IPS DF 4.7 (cell line): ENCODE results near the gene PIK3CD.

Experiments
- DNase-seq: peaks from one replicate; pipeline ENCODE4 v3.0.0-alpha.2; 2013; ENCODE audit warnings: low spot score; ENCODE audit errors: extremely low read depth

PIK3CD gene

DNA sequence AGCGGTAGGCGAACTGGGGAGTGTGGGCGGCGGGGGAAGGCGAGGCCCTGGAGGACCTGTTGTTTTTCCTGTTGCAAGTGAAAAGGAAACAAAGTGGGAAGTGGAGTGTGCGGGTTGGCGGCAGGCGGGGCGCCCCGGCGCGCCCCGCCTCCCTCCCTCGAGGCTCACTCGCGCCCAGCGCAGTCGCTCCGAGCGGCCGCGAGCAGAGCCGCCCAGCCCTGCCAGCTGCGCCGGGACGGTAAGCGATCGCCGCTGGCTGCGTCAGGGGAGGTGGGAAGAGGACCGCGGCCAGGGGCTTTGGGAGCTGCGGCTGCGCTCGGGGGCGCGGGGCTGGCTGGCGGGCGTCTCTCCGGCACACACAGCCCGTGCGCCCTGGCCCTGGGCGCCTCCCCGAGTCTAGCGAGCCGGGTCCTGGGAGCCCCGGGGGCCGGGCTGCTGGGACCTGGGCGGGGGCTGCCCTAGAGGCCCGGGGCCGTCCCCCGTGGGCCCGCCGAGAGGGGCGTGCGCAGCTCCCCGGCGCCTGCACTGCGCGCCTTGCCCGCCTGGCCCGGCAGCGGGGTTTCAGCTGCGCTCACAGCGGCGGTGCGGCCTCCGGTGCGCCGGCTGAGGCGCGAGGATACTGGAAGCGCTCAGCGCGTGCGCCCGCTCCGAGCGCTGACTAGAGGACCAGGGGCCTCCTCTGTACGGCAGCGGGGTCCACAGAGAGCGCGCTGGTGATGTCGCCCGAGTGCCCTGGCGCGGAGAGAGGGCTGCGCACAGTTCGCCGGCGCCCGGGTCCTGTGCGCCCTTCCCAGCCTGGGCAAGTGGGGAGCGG is at the start of gene PIK3CD:
Gene PIK3CD (plus strand): TSS at position 167 of the 814 bp plus-strand sequence. CDS start 58,725 bp downstream, outside the sequence.
- no peak for DNase-seq

DNA sequence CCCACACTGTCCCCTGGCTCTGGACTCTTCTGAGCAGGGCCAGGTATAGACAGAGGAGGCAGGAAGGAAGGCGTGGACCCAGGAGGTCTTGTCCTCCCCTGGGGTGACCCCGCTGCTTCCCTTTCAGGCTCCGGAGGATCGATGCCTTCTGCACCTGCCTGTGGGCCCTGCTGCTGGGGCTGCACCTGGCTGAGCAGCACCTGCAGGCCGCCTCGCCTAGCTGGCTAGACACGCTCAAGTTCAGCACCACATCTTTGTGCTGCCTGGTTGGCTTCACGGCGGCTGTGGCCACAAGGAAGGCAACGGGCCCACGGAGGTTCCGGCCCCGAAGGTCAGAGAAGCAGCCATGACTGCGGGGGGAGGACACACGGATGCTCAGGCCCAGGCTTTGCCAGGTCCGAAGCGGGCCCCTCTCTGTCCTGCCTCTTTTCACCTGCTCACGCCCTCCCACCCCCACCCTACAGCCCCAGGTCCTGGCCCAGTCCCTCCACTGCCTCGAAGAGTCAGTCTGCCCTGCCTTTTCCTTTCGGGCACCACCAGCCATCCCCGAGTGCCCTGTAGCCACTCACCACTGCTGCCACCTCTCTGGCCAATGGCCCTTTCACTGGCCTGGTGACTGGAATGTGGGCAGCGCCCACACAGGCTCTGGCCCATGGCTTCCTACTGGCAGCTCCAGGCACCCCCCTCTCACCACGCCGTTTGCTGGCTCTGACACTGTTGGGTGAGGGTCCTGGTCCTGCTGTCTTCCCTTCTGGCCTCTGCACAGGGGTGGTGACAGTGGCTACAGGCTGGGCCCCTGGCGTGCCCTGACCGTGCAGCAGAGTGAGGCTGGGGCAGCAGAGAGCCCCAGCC is 49.4 kb upstream of the PIK3CD start:
- DNase-seq, result no peak

DNA sequence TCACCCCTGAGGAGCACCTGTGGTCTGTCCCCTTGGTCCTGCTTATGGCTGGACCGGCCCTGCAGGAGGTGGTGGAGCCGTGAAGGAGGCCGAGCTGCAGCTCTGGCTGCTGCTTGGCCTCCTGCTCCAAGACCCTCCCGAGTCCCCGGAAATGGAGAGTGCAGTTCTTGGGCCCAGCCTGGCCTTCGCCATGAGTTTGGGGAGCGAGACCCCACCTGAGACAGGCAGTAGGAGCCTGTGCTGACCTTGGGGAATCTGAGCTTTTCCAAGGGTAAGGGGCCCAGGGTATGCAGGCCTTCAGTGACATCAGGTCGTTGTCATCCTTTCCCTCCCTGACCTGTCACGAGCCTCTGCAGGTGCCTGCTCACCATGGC is 48.8 kb upstream of the PIK3CD start:
- no peak for DNase-seq

DNA sequence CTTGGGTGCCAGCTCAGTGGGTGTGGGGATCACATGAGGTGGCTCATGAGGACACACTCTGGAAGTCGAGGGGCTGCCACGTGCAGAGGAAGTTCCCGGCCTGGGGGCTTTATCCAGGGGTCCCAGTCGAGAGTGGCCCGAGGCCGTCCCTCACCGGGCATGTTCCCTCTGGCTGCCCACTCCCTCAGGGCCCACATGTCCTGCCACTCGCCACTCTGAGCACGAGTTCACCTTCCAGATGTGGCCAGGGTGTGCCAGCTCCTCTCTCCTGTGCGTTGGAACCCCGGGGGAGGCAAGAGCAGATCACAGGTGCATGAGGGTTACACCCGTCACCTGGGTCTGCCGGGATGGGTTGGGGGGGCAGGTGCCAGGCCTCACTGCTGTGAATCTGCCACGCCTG is 48.2 kb upstream of the PIK3CD start:
- no peak for DNase-seq

DNA sequence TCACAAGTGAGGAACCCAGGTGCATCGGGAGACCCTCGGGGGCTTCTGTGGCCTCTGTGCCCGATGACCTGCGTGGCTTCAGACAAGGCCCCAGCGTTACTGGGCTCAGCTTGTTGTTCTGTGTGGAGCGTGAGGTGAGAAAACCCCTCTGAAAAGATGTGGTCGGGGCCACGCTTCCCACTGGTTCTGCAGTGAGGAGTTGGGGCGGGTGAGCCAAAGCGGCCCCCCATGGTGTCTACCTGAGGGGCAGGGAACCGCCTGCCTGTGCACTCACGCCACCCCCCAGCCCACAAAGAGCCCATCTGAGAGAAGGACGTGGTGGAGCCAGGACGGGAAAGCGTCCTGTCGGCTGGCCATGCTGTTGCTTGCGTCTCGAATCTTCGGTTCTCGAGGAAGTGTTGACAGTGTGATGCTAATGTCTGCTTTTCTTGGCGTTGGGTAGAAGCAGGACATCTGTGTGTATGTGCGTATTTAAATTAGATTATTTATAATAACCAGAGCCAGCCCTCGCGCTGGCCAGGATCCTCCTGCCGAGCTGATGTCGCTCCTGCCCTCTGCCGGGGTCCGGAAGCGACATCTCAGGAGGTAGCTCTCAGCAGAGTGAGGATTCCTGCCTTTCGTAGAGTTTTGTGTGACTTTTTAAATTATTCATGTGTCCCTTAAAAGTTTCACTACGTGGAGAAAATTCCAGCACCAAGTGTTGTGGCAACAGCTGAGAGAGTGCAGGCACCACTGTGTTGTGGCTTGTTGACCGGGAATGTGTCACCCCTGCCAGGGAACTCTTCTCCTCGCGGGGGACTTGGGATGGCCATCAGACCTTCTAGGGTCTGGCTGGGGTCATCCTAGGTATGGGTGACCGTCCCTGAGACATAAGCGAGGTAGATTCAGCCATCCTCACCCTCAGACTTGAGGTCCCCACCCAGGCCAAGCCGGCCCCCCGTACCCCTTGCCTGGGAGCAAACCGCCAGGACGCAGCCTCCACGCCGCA is 47.5 kb upstream of the PIK3CD start:
- no peak for DNase-seq

DNA sequence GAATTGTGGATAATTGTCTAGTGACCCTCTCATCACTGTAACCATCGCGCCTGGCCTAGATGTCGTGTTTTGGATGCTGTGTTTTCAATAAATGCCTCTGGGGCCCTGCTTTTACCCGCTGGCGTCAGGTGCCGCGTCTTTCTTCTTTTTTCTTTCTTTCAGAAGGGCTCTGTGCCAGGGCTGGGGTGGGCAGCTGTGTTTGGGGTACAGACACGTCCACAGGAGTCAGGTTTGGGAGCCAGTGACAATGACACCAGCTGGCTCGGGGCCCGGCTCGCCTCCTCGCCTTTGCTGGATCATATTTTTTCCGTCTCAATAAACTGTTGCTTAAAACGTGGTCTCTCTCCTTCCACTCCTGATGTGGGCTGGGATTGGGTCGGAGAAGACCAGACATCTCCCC is 46.7 kb upstream of the PIK3CD start:
- DNase-seq, result no peak

DNA sequence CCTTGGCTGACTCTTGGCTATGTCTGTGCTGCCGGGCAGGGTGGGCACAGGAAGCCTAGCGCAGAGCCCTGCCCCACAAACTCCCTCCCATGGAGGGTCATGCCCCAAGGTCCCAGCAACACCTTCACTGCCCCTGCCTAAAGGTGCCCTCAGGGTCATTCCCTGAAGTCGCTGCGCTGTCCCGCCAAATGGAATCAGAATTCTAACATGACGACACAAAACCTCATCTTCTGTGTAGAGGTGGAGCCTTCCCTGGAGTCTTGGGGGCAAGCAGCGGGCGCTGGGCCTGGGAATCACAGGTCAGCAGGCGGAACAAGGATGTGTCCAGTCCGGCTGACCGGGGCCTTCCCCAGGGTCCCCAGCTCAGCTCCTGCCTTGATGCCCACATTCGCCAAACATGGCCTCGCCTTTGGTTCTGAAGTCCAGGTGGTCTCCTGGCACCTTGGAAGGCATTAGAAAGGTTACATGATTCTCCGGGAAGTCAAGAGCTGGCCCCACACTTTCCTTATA is 45.5 kb upstream of the PIK3CD start:
- DNase-seq, result no peak

DNA sequence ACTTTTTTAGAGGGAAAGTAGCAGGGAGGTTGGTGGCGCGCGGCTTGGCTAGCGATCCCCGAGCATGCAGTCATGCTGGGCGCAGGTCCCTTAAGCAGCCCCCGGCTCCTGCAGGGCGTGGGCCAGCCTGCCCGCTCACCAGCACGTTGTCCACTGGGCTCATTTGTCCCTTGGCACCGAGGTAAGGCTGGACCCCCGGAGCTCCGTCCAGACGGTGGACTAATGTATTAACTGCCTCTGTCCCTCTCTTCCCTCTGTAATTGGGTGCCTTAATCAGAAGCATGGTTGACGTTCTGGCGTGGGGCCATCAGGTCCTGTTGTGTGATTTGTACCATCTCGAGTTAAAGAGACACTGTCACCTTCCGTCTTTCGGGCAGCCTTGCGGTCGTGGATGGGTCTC is 45.1 kb upstream of the PIK3CD start:
- no peak for DNase-seq

DNA sequence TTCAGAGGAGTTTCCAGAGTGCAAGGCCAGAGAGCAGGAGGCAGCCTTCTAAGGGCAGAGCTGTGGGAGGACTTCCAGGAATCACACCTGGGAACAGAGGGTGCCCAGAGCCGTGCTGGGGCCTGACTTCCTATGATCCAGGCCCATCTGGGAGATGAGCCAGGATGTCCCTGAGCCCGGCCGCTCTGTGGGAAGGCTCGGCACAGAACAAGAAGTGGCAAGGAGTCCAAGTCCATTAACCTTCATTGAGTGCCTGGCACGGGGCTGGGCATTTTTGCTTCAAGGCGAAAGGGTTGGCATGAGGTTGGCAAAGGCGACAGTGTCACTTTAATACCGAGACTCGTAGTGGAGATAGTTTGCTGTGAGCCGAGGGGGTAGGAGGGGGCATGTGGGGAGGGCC is 44.6 kb upstream of the PIK3CD start:
- DNase-seq, result no peak

DNA sequence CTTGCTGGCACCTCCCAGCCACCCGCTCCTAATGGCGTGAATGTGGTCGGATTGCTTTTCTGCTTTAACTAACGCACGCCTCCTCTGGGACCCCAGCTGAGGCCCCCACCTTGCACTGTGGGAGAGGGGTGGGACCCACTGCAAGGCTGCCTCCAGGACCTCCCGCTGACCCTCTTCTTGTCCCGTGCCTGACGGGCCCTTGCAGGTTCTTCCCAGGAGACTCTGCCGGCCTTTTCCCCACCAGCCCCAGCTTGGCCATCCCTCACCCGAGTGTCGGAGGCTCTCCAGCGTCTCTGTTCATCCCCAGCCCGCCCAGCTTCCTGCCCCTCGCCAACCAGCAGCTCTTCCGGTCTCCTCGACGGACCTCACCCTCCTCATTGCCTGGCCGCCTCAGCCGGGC is 44.2 kb upstream of the PIK3CD start:
- no peak for DNase-seq

DNA sequence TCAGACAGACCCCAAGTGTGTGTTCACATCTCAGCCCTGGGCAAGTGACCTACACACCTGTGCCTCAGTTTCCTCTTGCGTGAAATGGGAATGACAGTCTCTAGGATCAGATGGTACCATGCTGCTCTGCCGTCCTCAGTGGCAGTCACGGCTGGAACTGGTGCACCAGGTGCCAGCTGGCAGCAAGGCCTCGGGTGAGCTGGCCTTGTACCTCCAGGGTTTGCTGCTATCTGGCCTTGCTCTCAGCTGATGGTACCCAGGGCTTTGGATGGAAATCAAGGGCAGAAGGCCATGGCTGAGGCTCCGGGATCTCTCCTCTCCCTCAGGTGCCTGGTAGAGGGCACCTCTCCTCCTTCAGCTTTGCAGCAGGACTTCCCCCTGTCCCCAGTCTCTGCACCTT is 41.5 kb upstream of the PIK3CD start:
- DNase-seq, result no peak

DNA sequence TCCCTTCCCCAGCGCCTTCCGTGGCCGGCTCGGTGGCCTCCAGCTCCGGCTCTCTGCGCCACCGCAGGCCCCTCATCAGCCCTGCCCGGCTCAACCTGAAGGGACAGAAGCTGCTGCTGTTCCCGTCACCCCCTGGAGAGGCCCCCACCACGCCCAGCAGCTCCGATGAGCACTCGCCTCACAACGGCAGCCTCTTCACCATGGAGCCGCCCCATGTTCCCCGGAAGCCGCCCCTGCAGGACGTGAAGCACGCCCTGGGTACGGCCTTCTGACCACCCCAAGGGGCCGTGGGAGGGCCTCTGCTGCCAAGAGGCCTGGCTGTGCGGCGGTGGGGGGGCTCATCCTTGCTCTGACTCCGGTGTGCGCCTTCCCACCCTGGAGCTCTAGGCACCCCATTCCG is 41.0 kb upstream of the PIK3CD start:
- DNase-seq, result no peak

DNA sequence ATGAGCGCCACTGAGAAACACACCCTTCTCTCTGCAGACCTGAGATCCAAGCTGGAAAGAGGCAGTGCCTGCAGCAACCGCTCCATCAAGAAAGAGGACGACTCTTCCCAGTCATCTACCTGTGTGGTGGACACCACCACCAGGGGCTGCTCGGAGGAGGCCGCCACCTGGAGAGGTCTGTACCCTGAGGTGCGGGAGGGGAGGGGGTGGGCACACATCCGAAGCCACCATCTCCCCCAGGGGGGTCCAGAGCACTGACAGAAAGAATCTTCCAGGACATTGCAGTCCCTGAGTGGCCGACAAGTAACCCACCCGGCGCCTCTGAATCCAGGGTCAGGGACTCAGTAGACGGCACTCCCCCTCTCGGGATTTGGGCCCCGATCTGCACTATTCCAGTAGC is 39.8 kb upstream of the PIK3CD start:
- DNase-seq, result no peak

DNA sequence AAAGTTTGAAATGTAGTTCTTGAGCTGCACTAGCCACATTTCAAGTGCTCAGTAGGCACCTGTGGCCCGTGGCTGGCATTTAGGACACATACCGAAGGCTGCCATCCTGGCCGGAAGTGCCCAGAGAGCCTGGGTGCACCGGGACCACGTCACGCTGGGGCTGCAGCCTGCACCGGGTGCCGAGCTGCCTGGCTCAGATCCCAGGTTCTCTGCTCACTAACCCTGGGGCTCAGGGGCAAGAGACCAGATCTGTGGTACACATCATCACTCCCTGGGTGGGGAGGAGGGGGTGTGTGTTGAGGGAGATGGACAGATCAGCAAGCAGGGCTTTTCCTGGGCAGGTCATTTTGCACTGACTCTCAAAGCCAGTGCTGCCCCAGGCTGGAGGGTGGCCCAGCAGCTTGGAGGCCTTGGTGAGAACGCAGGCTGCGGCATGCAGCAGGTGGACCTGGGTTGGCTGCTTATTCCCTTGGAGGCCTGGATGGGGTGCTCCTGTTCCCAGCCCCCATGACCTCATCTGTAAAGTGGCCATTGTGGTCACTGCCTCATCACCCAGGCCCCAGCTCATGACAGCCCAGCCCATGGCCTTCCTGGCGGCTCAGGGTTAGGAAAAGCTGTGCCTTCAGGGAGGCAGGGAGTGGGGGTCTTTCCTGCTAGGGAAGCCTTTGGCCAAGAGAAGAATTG is 39.2 kb upstream of the PIK3CD start:
- DNase-seq, result no peak

DNA sequence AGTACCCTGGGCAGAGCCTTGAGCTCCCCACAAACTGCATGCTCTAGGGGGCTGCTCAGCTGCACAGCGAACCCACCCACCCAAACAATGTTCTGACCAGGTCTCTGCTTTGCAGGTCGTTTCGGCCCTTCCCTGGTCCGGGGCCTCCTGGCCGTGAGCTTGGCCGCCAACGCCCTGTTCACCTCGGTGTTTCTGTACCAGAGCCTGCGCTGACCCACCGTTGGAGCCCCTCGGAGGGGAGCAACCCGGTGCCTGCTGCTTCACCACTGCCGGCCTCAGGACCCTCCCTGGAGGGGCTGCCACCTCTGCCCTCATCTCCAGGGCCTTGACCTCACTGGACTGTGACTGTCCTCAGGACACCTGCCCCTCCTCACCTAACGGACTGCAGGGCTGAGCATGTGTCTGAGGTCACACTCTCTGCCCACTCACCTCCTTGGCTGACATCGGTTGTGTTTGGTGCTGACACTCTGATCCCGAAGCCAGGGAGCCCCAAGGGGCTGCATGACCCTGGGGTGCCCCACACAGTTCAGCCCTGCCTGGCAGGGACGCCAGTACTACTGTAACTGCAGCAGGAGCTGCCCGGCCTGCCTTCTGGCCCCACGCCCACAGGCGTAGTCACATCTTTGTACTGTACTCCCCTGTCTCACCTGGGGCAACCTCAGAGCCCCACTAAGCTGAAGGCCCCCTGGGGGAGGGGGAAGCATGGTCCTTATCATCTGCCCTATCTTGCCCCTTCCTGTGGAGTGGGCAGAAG is 38.5 kb upstream of the PIK3CD start:
- no peak for DNase-seq

DNA sequence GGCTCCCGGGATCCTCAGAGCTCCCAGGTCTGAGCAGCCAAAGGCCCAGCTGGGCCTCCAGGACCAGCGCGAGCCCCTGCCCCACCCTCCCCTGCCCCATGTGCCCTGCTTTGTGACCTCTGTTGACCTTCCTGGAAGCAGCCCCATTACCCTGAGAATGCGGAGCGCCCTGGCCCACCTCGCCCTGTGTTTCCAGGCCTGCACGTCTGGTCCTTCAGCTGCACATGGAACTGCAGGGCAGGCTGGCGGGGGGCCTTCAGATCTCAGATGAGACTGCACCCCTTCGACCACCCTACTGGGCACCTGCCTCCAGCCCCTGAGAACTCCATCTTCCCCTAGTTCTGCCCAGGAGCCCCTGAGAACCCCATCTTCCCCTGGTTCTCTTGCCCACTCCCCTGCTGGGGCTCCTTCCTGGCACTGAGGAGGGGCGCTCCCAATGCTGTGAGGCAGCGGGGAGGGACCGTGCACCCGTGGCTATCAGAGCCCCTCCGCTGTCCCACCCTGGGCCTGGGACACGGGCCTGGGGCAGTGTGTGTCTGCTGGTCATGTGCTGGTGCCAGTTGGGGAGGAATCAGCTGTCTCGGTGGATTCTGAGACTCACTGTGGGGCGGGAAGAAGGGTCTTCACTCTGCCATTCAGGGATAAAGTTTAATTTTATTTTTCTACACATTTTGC is 37.8 kb upstream of the PIK3CD start:
- DNase-seq, result no peak

DNA sequence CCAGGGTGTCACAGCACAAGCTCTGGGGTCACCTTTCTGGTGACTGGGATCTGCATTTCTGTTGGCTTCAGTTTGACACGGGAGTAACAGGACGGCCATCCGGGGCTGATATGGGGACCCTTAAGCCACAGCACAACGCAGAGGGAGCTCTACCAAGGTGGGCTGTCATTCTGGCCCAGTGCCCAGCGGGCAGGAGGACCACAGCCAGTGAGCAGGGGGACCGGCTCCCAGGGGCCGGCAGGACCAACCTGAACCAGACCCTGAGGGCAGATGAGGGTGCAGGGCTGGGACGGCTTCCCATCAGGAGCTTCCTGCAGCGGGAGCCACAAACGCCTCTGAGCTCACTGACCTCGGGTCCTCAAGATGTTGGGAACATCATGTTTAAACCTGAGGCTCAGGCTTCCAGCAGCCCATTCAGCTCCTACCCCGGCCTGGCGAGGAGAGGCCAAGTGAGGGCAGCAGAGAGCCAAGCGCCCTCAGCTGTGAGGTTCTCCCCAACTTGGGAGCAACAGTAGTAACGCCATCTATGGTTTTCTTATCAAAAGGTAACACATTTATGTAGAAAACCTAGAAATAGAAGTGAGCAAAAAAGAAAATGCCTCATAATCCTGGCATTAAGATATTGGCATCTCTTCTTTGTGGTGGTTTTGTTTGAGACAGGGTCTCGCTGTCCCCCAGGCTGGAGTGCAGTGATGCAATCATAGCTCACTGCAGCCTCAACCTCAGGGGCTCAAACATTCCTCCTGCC is 36.0 kb upstream of the PIK3CD start:
- DNase-seq, result no peak

DNA sequence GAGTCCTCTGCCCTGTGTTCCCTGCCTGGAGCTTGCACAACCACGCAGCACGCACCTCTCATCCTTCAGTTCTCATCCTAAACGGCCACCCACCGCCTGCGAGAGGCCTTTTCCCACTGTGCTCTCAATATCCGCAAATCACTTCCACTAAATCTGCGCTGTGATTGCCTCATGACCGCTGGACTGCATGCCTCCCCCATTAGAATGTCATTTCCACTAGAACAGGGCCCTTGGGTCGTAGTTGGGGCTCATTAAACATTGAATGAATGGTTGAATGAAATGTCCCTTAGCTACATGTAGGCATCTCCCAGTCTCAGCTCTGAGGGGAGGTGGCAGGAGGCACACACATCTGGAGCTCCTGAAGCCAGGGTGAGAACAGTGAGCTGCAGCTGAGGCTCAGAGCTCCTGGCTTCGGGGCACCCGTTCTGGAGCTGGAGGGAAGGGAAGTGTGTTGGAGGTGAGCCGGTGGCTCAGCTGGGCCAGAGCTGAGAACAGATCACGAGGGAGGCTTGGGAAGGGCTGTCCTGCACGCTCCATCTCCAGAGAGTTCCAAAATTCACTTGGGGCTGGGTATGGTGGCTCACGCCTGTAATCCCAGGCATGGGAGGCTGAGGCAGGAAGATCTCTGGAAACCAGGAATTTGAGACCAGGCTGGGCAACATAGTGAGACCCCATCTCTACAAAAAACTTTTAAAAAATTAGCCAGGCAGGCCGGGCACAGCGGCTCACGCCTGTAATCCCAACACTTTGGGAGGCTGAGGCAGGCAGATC is 32.4 kb upstream of the PIK3CD start:
- no peak for DNase-seq
